Liver (tissue), 9 donors: ENCODE results near the gene PNMA8B. TPM values are rescaled to one million over a fixed set of nuclear protein-coding genes. Genes with fewer than 3 reads are reported as not detected.

Experiments used
- DNase-seq: peaks from one replicate; pipeline ENCODE4 v3.0.0-alpha.2; 2017; ENCODE audit warnings: low spot score
- H3K27ac ChIP-seq, 2 donors: one replicate each; pipeline ENCODE4 v1.7.0; 2013; ENCODE audit warnings: inconsistent platforms in 2 of 2, low read length in 2 of 2, control low read depth in 1 of 2, low read depth in 1 of 2, mild to moderate bottlenecking in 1 of 2
- H3K27me3 ChIP-seq, 4 donors: one replicate each; pipeline versions ENCODE4 v1.6.1 to v1.7.0; 2013; ENCODE audit warnings: low read length in 3 of 4, inconsistent platforms in 1 of 4, mild to moderate bottlenecking in 1 of 4, moderate library complexity in 1 of 4; ENCODE audit not compliant: control insufficient read depth in 4 of 4, insufficient read depth in 4 of 4
- H3K36me3 ChIP-seq, 4 donors: one replicate each; pipeline versions ENCODE4 v1.6.1 to v1.7.0; 2013; ENCODE audit warnings: low read length in 3 of 4, mild to moderate bottlenecking in 3 of 4, low read depth in 1 of 4, moderate library complexity in 1 of 4; ENCODE audit not compliant: control insufficient read depth in 4 of 4, insufficient read depth in 3 of 4
- H3K4me1 ChIP-seq, 4 donors: one replicate each; pipeline versions ENCODE4 v1.6.1 to v1.7.0; 2013; ENCODE audit warnings: low read length in 3 of 4, mild to moderate bottlenecking in 3 of 4, moderate library complexity in 1 of 4; ENCODE audit not compliant: control insufficient read depth in 4 of 4, insufficient read depth in 4 of 4
- H3K4me3 ChIP-seq, 3 donors: one replicate each; pipeline versions ENCODE4 v1.6.1 to v1.7.0; 2013; ENCODE audit warnings: low read length in 3 of 3, control low read depth in 1 of 3, low read depth in 1 of 3, mild to moderate bottlenecking in 1 of 3
- H3K9ac ChIP-seq, 2 donors: one replicate each; pipeline ENCODE4 v1.7.0; 2013; ENCODE audit warnings: low read length in 2 of 2, mild to moderate bottlenecking in 2 of 2, moderate library complexity in 2 of 2, control low read depth in 1 of 2, low read depth in 1 of 2
- H3K9me3 ChIP-seq, 4 donors: one replicate each; pipeline versions ENCODE4 v1.6.1 to v1.7.0; 2013; ENCODE audit warnings: low read length in 3 of 4; ENCODE audit not compliant: control insufficient read depth in 4 of 4
- EGR1 ChIP-seq, 2 donors: IDR thresholded peaks; 2 replicates each; pipeline ENCODE4 v1.6.1; 2016 to 2018; ENCODE audit warnings: antibody characterized with exemption in 2 of 2, low read depth in 2 of 2
- FOXA1 ChIP-seq: IDR thresholded peaks from 2 replicates; pipeline ENCODE4 v1.6.1; 2016; ENCODE audit warnings: antibody characterized with exemption
- FOXA2 ChIP-seq: IDR thresholded peaks from 2 replicates; pipeline ENCODE4 v1.6.1; 2016; ENCODE audit warnings: antibody characterized with exemption
- GABPA ChIP-seq, 2 donors: IDR thresholded peaks in 1 of 2; conservative IDR thresholded peaks in 1 of 2; 2 replicates each; pipeline ENCODE4 v1.6.1; 2016; ENCODE audit warnings: antibody characterized with exemption in 2 of 2, mild to moderate bottlenecking in 1 of 2, moderate library complexity in 1 of 2
- HNF4A ChIP-seq, 2 donors: conservative IDR thresholded peaks; 2 replicates each; pipeline ENCODE4 v1.6.1; 2016; ENCODE audit warnings: antibody characterized with exemption in 2 of 2, mild to moderate bottlenecking in 2 of 2
- HNF4G ChIP-seq: IDR thresholded peaks from 2 replicates; pipeline ENCODE4 v1.6.1; 2016; ENCODE audit warnings: antibody characterized with exemption
- JUND ChIP-seq, 2 donors: IDR thresholded peaks; 2 replicates each; pipeline ENCODE4 v1.6.1; 2016; ENCODE audit warnings: antibody characterized with exemption in 2 of 2
- NR2F2 ChIP-seq: IDR thresholded peaks from 2 replicates; pipeline ENCODE4 v1.6.1; 2016; ENCODE audit warnings: antibody characterized with exemption
- RAD21 ChIP-seq, 2 donors: IDR thresholded peaks; 2 replicates each; pipeline ENCODE4 v1.6.1; 2016; ENCODE audit warnings: antibody characterized with exemption in 2 of 2, mild to moderate bottlenecking in 2 of 2
- RXRA ChIP-seq, 2 donors: IDR thresholded peaks; 2 replicates each; pipeline ENCODE4 v1.6.1; 2017 to 2018; ENCODE audit warnings: antibody characterized with exemption in 2 of 2, mild to moderate bottlenecking in 1 of 2
- SP1 ChIP-seq: IDR thresholded peaks from 2 replicates; pipeline ENCODE4 v1.6.1; 2018; ENCODE audit warnings: antibody characterized with exemption, mild to moderate bottlenecking
- TAF1 ChIP-seq: conservative IDR thresholded peaks from 2 replicates; pipeline ENCODE4 v1.6.1; 2016; ENCODE audit warnings: antibody characterized with exemption, mild to moderate bottlenecking
- YY1 ChIP-seq: IDR thresholded peaks from 2 replicates; pipeline ENCODE4 v1.6.1; 2016; ENCODE audit warnings: antibody characterized with exemption, mild to moderate bottlenecking
- whole genome bisulfite sequencing: extraction: QIAGEN DNeasy Blood & Tissue Kit; methylation state at CpG from one replicate; pipeline ENCODE4 v1.1.7; 2013; 5-methylcytosine and 5-hydroxymethylcytosine counted together
- polyA plus RNA-seq, 2 donors: library from polyadenylated mRNA; stranded (reverse) in 1 of 2; unstranded in 1 of 2; fragments of 200-250 nt in 1 of 2; fragments of >200 nt in 1 of 2; fragmentation: Nextera tagmentation in 1 of 2; extraction: Ambion mirVana in 1 of 2; gene quantifications; one replicate each; pipeline versions ENCODE4 v1.2.1 to v1.2.3, GENCODE V29; 2013 to 2015
- total RNA-seq, 2 donors: library from RNA; depleted of rRNA; stranded (reverse); fragments of >200 nt; gene quantifications; one replicate each; pipeline ENCODE4 v1.2.3, GENCODE V29; 2014
- TF ChIP-seq, protein P1 (sequence below): fragments of 150-350 bp; IDR thresholded peaks from 2 replicates; pipeline ENCODE4 v1.5.1; 2017; ENCODE audit warnings: improper control_type of control experiment, low read depth, low read length; ENCODE audit not compliant: missing input control
- TF ChIP-seq, protein P2 (sequence below): IDR thresholded peaks from 2 replicates; pipeline ENCODE4 v1.6.1; 2016; ENCODE audit warnings: antibody characterized with exemption
- TF ChIP-seq, protein P3 (sequence below): IDR thresholded peaks from 2 replicates; pipeline ENCODE4 v1.6.1; 2016; ENCODE audit warnings: antibody characterized with exemption, mild to moderate bottlenecking
- TF ChIP-seq, protein P4 (sequence below): IDR thresholded peaks from 2 replicates; pipeline ENCODE4 v1.6.1; 2016; ENCODE audit warnings: antibody characterized with exemption
- TF ChIP-seq, protein P5 (sequence below): IDR thresholded peaks from 2 replicates; pipeline ENCODE4 v1.6.1; 2016; ENCODE audit warnings: antibody characterized with exemption
- donor health status: healthy.
- donor health status: healthy.
- donor health status: healthy.
- donor health status: healthy.
- donor health status: healthy.

The PNMA8B gene
- total and polyA plus RNA-seq, 4 donors, result 0.15 to 0.59 (median 0.39) TPM

DNA sequence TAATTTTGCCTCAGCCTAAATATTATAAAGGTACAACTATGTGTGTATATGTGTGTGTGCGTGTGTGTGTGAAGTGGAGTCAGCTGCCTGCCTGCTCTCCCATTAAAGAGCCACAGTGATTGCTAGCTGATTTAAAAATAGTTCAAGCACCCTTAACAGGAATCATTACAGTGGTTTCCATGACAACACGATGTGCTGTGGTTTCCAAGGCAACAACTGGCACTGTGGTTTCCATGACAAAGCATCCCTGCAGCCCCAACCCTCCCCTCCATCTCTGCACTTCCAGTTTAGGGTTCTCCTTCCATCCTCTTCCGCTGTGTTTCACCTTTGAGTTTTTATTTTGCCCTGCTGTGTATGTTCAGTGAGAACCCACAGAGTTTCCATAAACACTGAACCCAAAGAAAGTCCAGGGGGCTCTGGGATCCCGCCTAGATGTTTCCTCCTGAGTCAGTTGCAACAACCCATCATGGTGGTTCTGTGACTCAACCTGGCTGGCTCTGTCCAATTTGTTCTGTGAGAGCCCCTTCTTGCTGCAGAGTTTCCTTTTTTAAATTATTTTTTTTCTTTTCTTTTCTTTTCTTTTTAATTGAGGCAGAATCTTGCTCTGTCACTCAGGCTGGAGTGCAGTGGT, 17.2 kb downstream of the PNMA8B start:
- H3K4me3 ChIP-seq, result no peak overlapping the region
- TF ChIP-seq HNF4G (no peak), SP1 (no peak), FOXA1 (no peak), JUND (IDR thresholded peaks at IDR 0.05) (no peak), EGR1 (IDR thresholded peaks at IDR 0.05; ENCODE audit: low read depth in 2 of 2) (no peak), YY1 (no peak), NR2F2 (no peak), HNF4A (conservative IDR thresholded peaks at IDR 0.05) (no peak), RXRA (IDR thresholded peaks at IDR 0.05) (no peak), TAF1 (no peak), RAD21 (IDR thresholded peaks at IDR 0.05) (no peak), FOXA2 (no peak), GABPA (IDR thresholded peaks at IDR 0.05 in 1 of 2, conservative IDR thresholded peaks at IDR 0.05 in 1 of 2) (no peak)
- TF ChIP-seq, protein P1, sequence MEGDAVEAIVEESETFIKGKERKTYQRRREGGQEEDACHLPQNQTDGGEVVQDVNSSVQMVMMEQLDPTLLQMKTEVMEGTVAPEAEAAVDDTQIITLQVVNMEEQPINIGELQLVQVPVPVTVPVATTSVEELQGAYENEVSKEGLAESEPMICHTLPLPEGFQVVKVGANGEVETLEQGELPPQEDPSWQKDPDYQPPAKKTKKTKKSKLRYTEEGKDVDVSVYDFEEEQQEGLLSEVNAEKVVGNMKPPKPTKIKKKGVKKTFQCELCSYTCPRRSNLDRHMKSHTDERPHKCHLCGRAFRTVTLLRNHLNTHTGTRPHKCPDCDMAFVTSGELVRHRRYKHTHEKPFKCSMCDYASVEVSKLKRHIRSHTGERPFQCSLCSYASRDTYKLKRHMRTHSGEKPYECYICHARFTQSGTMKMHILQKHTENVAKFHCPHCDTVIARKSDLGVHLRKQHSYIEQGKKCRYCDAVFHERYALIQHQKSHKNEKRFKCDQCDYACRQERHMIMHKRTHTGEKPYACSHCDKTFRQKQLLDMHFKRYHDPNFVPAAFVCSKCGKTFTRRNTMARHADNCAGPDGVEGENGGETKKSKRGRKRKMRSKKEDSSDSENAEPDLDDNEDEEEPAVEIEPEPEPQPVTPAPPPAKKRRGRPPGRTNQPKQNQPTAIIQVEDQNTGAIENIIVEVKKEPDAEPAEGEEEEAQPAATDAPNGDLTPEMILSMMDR, result no peak
- TF ChIP-seq, protein P2, sequence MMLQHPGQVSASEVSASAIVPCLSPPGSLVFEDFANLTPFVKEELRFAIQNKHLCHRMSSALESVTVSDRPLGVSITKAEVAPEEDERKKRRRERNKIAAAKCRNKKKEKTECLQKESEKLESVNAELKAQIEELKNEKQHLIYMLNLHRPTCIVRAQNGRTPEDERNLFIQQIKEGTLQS, result no peak
- TF ChIP-seq, protein P3, sequence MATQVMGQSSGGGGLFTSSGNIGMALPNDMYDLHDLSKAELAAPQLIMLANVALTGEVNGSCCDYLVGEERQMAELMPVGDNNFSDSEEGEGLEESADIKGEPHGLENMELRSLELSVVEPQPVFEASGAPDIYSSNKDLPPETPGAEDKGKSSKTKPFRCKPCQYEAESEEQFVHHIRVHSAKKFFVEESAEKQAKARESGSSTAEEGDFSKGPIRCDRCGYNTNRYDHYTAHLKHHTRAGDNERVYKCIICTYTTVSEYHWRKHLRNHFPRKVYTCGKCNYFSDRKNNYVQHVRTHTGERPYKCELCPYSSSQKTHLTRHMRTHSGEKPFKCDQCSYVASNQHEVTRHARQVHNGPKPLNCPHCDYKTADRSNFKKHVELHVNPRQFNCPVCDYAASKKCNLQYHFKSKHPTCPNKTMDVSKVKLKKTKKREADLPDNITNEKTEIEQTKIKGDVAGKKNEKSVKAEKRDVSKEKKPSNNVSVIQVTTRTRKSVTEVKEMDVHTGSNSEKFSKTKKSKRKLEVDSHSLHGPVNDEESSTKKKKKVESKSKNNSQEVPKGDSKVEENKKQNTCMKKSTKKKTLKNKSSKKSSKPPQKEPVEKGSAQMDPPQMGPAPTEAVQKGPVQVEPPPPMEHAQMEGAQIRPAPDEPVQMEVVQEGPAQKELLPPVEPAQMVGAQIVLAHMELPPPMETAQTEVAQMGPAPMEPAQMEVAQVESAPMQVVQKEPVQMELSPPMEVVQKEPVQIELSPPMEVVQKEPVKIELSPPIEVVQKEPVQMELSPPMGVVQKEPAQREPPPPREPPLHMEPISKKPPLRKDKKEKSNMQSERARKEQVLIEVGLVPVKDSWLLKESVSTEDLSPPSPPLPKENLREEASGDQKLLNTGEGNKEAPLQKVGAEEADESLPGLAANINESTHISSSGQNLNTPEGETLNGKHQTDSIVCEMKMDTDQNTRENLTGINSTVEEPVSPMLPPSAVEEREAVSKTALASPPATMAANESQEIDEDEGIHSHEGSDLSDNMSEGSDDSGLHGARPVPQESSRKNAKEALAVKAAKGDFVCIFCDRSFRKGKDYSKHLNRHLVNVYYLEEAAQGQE, result no peak
- TF ChIP-seq, protein P4, sequence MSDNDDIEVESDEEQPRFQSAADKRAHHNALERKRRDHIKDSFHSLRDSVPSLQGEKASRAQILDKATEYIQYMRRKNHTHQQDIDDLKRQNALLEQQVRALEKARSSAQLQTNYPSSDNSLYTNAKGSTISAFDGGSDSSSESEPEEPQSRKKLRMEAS, result no peak
- TF ChIP-seq, protein P5, sequence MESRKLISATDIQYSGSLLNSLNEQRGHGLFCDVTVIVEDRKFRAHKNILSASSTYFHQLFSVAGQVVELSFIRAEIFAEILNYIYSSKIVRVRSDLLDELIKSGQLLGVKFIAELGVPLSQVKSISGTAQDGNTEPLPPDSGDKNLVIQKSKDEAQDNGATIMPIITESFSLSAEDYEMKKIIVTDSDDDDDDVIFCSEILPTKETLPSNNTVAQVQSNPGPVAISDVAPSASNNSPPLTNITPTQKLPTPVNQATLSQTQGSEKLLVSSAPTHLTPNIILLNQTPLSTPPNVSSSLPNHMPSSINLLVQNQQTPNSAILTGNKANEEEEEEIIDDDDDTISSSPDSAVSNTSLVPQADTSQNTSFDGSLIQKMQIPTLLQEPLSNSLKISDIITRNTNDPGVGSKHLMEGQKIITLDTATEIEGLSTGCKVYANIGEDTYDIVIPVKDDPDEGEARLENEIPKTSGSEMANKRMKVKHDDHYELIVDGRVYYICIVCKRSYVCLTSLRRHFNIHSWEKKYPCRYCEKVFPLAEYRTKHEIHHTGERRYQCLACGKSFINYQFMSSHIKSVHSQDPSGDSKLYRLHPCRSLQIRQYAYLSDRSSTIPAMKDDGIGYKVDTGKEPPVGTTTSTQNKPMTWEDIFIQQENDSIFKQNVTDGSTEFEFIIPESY, result no peak
- H3K9me3 ChIP-seq, result no peaks in the 10 kb centered on the region
- no peak overlapping the region for H3K27ac ChIP-seq
- peaks cover 0 to 3% (median 0%) of the 10 kb centered on the region in 4 donors for H3K27me3 ChIP-seq
- WGBS, result 59% methylated on average over 4 of the region's 4 CpGs
- no peaks in the 10 kb centered on the region for H3K4me1 ChIP-seq
- no peaks in the 10 kb centered on the region for H3K36me3 ChIP-seq
- no peak overlapping the region for H3K9ac ChIP-seq
- DNase-seq, result no peak
